ENCODE measurements around the gene PLEKHM3.
A peak's percentile ranks its signal among the peaks of the same experiment; 100 is the strongest.

The PLEKHM3 gene

GRCh38 chr2:207895274-207895860 lies 130.0 kb downstream of the PLEKHM3 start:
- no peaks in the 10 kb centered on the region for H3K9me3 ChIP-seq (ENCODE audit: control insufficient read depth, insufficient read depth, low read depth, low read length)
- ChIA-PET POLR2A (no interaction called here), CTCF (interaction anchor here (1.5 to 1.7 kb wide), 2 partner anchors 145 to 150 kb away, joined by 3 to 4 read pairs; no protein-coding TSS in a partner anchor)
- peaks cover 8% of the 10 kb centered on the region; the same call in 1 of the 2 replicates for H3K4me1 ChIP-seq (ENCODE audit: control insufficient read depth, insufficient read depth, low read length)
- TF ChIP-seq ZNF558 (tag by site-specific recombination; IDR thresholded peaks at IDR 0.05) (no peak), ZNF843 (tag by site-specific recombination; IDR thresholded peaks at IDR 0.05) (no peak), ZNF660 (tag by site-specific recombination; IDR thresholded peaks at IDR 0.05) (0 out of 2 replicates have a peak, but pooled peaks have one; percentile 58), ZNF791 (tag by site-specific recombination; IDR thresholded peaks at IDR 0.05) (no peak), ZNF239 (tag by site-specific recombination; IDR thresholded peaks at IDR 0.05) (no peak), SP3 (tag by site-specific recombination; IDR thresholded peaks at IDR 0.05) (no peak), ZNF837 (tag by site-specific recombination; IDR thresholded peaks at IDR 0.05) (no peak), ZNF16 (tag by site-specific recombination; IDR thresholded peaks at IDR 0.05; ENCODE audit: low read depth) (no peak), ZNF664 (tag by site-specific recombination; IDR thresholded peaks at IDR 0.05) (no peak), ZBTB7A (tag by site-specific recombination; IDR thresholded peaks at IDR 0.05; ENCODE audit: low read depth) (no peak), IKZF3 (tag by site-specific recombination; IDR thresholded peaks at IDR 0.05) (no peak), ZSCAN16 (tag by site-specific recombination; IDR thresholded peaks at IDR 0.05) (no peak), OSR2 (tag by site-specific recombination; IDR thresholded peaks at IDR 0.05) (no peak), SP2 (tag by site-specific recombination; IDR thresholded peaks at IDR 0.05) (no peak), ZNF501 (tag by site-specific recombination; IDR thresholded peaks at IDR 0.05) (no peak), ELK4 (IDR thresholded peaks at IDR 0.05; ENCODE audit: borderline replicate concordance, low read depth, low read length) (no peak), PRDM1 (tag by site-specific recombination; IDR thresholded peaks at IDR 0.05) (peak; percentile 34; the same call in 1 of the 2 replicates), ZNF510 (tag by site-specific recombination; IDR thresholded peaks at IDR 0.05; ENCODE audit: insufficient replicate concordance) (no peak), YY2 (tag by site-specific recombination; IDR thresholded peaks at IDR 0.05) (no peak), ZNF704 (tag by site-specific recombination; IDR thresholded peaks at IDR 0.05) (no peak), ZNF266 (tag by site-specific recombination; IDR thresholded peaks at IDR 0.05; ENCODE audit: low read depth) (no peak), KLF10 (tag by site-specific recombination; IDR thresholded peaks at IDR 0.05) (no peak), ZNF488 (tag by site-specific recombination; IDR thresholded peaks at IDR 0.05) (no peak), ZNF37A (tag by site-specific recombination; IDR thresholded peaks at IDR 0.05) (no peak)
- TF ChIP-seq, protein P1, sequence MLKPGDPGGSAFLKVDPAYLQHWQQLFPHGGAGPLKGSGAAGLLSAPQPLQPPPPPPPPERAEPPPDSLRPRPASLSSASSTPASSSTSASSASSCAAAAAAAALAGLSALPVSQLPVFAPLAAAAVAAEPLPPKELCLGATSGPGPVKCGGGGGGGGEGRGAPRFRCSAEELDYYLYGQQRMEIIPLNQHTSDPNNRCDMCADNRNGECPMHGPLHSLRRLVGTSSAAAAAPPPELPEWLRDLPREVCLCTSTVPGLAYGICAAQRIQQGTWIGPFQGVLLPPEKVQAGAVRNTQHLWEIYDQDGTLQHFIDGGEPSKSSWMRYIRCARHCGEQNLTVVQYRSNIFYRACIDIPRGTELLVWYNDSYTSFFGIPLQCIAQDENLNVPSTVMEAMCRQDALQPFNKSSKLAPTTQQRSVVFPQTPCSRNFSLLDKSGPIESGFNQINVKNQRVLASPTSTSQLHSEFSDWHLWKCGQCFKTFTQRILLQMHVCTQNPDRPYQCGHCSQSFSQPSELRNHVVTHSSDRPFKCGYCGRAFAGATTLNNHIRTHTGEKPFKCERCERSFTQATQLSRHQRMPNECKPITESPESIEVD (tag by site-specific recombination; IDR thresholded peaks at IDR 0.05) = peak; percentile 60; the same call in 1 of the 2 replicates
- TF ChIP-seq, protein P2, sequence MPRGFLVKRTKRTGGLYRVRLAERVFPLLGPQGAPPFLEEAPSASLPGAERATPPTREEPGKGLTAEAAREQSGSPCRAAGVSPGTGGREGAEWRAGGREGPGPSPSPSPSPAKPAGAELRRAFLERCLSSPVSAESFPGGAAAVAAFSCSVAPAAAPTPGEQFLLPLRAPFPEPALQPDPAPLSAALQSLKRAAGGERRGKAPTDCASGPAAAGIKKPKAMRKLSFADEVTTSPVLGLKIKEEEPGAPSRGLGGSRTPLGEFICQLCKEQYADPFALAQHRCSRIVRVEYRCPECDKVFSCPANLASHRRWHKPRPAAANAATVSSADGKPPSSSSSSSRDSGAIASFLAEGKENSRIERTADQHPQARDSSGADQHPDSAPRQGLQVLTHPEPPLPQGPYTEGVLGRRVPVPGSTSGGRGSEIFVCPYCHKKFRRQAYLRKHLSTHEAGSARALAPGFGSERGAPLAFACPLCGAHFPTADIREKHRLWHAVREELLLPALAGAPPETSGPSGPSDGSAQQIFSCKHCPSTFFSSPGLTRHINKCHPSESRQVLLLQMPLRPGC (tag by site-specific recombination; IDR thresholded peaks at IDR 0.05) = no peak
- TF ChIP-seq, protein P3, sequence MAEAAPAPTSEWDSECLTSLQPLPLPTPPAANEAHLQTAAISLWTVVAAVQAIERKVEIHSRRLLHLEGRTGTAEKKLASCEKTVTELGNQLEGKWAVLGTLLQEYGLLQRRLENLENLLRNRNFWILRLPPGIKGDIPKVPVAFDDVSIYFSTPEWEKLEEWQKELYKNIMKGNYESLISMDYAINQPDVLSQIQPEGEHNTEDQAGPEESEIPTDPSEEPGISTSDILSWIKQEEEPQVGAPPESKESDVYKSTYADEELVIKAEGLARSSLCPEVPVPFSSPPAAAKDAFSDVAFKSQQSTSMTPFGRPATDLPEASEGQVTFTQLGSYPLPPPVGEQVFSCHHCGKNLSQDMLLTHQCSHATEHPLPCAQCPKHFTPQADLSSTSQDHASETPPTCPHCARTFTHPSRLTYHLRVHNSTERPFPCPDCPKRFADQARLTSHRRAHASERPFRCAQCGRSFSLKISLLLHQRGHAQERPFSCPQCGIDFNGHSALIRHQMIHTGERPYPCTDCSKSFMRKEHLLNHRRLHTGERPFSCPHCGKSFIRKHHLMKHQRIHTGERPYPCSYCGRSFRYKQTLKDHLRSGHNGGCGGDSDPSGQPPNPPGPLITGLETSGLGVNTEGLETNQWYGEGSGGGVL (tag by site-specific recombination; IDR thresholded peaks at IDR 0.05) = no peak
- H3K27ac ChIP-seq (ENCODE audit: extremely low read depth, low read depth, low read length) = no peak overlapping the region
- peaks cover 0 to 5% of the 10 kb centered on the region in 2 experiments; a peak in 2 of 3 replicates for H3K36me3 ChIP-seq (ENCODE audit: control insufficient read depth in 2 of 2, insufficient read depth in 1 of 2, low read length in 2 of 2)
- H3K4me3 ChIP-seq (ENCODE audit: low read depth, low read length) = no peak overlapping the region
